Stimulated activated CD4-positive, alpha-beta T cell treated with anti-CD3 and anti-CD28 coated beads, TNF-alpha, amount 100 ng/mL, for 24 hours (primary cell): Measurements from ENCODE around the gene KCMF1.

Experiments
- DNase-seq, 3 experiments: peaks; one replicate each; pipeline ENCODE4 v3.0.0-alpha.2; 2020; ENCODE audit warnings: low read depth in 3 of 3

Gene KCMF1

DNA sequence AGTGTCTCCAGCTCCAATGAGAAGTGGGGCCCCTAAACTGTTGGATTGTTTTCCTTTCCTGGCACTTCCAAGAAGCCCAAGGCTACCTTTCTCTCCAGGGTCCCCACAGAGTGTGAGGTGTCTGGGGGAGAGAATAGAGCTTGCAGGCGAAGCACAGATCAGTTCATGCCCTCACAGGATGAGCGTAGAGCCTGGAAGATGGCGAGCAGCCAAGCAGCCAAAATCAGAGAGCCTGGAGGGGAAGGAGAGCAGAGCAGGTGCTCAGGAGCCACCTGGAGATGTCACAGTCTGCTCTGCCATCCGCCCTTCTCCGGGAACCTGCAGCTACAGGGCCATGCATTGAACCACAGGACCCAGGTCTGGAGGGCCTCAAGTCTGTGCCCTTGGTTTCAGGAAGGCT lies 107.6 kb downstream of the KCMF1 start:
- no peak for DNase-seq

DNA sequence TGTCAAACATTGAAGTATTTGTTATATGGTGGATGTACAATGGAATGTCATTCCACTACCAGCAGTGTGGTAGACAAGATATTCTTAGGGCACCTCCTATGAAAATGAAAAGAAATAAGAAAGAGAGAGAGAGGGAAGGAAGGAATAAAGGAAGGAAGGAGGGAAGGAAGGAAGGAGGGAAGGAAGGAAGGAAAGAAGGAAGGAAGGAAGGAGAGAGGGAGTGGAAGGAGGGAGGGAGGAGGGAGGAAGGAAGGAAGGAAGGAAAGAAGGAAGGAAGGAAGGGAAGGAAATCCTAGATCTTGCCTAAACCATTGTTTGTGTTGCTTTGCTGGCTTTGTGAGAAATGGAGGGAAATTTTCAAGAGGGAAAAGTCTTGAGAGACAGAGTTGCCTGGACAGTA lies 112.1 kb downstream of the KCMF1 start:
- no peak for DNase-seq

DNA sequence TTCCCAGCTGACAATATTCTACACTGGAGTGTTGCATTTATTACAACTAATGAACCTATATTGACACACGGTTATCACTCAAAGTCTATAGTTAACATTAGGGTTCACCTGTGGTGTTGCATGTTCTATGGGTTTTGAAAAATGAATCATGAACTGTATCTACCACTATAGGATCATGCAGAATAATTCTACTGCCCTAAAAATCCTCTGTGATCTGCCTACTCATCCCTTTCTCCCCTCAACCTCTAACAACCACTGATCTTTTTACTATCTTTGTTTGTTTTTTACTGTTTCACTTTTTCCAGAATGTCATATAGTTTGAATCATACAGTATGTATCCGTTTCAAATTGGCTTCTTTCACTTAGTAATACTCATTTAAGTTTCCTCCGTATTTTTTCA lies 114.6 kb downstream of the KCMF1 start:
- DNase-seq = no peak

DNA sequence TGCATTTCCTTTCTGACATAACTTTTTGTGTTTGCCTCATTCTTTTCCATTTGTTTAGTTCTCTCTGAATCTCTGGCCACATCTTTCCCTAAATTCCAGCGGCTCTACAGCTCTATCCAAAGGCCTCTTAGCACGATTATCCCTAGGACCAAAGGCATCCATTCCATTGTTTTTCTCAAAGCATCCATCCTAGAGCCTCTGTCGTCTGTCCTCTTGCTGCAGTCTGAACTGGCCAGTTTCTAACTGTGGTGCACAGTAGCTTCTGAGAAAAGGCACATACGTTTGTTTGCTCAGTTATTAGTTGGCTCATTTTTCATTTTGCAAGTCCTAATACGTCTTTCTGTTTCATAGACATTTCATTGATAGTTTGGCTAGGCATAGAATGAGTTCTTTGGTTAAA lies 116.6 kb downstream of the KCMF1 start:
- DNase-seq = no peak

DNA sequence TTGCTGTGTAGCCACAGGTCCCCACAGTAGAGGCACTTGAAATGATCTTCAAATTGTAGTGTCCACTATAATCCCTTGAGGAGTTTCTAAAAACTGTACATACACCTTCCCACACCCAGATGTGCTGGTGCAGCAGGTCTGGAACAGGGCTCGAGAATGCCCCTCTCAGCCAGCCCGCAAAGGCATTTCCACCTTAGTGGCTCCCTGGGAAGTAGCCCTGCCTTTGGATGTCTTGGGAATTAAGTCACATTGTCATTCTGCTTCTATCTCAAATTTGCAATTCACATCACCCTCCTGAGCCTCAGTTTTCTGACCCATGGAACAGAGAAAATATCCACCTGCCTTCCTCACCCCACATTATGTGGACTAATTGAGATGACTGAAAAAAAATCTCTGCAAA lies 118.0 kb downstream of the KCMF1 start:
- no peak for DNase-seq

DNA sequence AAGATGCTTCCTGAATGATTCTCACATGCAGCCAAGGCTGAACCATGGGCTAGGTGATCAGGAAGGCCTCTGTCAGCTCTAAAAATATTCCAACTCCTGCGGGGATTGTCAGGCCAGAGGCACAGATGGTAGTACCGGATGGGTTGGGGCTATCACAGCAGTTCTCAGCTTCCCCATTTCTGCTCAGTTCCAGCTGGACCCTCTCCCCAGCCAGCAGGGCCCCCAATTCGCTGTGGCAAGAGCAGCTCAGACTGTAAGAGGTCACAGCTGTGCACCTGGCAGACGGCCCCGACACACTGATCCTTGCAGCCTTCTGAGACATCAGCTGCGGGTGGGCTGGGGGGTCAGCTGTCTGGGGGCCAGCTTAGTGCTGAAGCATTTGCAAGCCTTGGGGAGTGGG lies 118.6 kb downstream of the KCMF1 start:
- DNase-seq = no peak

DNA sequence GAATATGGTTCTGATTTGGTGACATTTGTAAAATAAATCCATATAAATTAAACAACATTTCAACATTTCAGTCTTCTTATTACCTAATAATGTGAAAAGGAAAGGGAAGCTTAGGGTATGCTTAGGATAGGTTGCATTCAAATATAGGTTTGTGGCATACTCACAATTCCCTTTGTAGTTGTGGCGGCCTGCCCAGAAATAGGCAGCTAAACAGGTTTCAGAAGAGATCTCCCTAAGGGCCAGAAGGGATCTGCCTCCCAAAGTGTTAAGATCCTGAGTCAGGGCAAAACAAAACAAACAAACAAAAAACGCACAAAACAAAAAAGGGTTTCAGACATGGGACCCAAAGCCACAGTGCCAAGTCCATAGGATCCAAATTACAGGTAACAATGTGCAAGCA lies 120.9 kb downstream of the KCMF1 start:
- no peak for DNase-seq

DNA sequence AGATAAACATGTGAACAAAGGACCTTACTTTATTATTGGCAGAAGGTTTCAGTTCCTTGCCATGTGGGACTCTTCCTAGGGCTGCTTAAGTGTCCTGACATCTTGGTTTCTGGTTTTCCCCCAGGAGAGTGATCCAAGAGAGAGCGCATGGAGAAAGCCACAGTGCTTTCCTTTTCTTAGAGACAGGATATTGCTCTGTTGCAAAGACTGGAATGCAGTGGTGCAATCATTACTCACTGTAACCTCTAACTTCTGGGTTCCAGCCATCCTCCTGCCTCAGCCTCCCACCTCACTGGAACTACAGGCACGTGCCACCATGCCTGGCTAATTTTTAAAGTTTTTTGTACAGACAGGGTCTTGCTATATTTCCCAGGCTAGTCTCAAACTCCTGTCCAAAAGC lies 124.1 kb downstream of the KCMF1 start:
- DNase-seq = no peak

DNA sequence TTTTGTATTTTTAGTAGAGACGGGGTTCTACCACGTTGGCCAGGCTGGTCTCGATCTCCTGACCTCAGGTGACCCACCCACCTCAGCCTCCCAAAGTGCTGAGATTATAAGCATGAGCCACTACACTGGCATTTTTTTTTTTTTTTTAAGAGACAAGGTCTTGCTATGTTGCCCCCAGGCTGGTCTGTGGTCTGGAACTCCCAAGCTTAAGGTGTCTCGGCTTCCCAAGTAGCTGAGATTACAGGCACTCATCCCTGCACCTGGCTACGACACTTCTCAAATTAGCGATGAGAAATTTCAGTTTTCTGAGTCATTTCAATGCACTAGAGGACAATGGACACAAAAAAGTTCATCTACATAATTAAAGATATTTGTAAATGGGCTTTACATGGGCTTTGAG lies 125.7 kb downstream of the KCMF1 start:
- no peak for DNase-seq

DNA sequence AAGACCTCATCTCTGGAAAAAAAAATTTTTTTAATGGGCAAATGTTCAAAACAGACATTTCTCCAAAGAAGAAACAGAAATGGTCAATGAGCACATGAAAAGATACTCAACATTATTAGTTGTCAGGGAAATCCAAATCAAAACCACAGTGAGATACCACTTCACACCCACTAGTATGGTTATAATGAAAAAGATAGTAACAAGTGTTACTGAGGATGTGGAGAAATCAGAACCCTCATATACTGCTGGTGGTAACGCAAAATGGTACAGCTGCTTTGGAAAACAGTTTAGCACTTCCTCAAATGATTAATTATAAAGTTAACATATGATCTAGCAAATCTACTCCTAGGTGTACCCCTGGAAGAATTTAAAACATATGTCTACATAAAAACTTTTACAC lies 133.3 kb downstream of the KCMF1 start:
- DNase-seq = no peak

DNA sequence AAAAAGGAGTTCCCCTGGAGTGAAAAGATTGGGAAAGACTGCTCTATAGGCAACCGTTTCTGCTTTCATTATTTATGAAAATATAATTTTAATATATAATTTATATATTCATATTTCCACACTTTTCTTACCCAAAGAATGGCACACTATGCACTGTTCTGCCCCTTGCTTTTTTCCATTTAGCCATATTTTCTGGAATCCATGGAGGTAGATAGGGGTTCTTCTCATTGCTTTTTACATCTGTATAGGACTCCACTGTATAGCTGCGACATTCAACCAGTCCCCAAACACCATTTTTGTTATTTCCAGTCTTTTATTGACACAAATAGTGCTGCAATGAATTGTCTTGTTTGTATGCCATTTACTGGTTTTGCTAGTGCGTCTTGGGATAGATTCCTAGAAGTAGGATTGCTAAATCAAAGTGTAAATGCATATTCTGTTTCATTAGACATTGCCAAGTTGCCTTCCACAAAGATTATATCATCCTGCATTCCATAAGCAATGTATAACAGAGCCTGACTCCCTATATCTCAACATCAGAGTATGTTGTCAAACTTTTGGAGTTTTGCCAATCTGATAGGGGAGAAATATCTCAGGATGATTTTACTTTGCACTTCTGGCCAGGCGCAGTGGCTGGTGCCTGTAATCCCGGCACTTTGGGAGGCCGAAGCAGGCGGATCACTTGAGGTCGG lies 135.7 kb downstream of the KCMF1 start:
- DNase-seq = no peak
